Esophagus muscularis mucosa (tissue), 3 donors: ENCODE results near the gene AK3.

ENCODE experiments used
- CTCF ChIP-seq, 3 experiments: fragments of 200-600 bp in 2 of 3; fragments of 450-650 bp in 1 of 3; sonication (generic) in 2 of 3; IDR thresholded peaks; one replicate each; pipeline ENCODE4 v1.5.1; 2017 to 2019; ENCODE audit warnings: antibody characterized with exemption in 3 of 3, mild to moderate bottlenecking in 2 of 3, moderate library complexity in 1 of 3
- EP300 ChIP-seq: sonication (generic); formaldehyde crosslinking; IDR thresholded peaks from one replicate; pipeline ENCODE4 v1.6.1; 2017; ENCODE audit warnings: antibody characterized with exemption

- no peak for TF ChIP-seq EP300
- TF ChIP-seq CTCF (IDR thresholded peaks at IDR 0.05): no peak
Measured at GRCh38 chr9:4665357-4665756, 75.6 kb downstream of the AK3 start.
